Glomerular endothelial cell (primary cell): ENCODE results near the gene ZNF184. TPM values are rescaled to one million over a fixed set of nuclear protein-coding genes. Genes with fewer than 3 reads are reported as not detected.
A peak's percentile ranks its signal among the peaks of the same experiment; 100 is the strongest.

Experiments used
- DNase-seq: peaks from one replicate; pipeline ENCODE4 v3.0.0-alpha.2; 2011; ENCODE audit warnings: low read depth, low spot score; ENCODE audit errors: extremely low read depth
- total RNA-seq: library from RNA; depleted of rRNA; stranded (reverse); fragments of >200 nt; gene quantifications from 2 replicates; pipeline ENCODE4 v1.2.3, GENCODE V29; 2015

Gene ZNF184
- total RNA-seq, 1 donor from 2014 or later: 6.1 TPM

- DNase-seq: peak; percentile 86
These were observed 6.6 kb upstream of the ZNF184 start for GRCh38 chr6:27479319-27480182.

DNA sequence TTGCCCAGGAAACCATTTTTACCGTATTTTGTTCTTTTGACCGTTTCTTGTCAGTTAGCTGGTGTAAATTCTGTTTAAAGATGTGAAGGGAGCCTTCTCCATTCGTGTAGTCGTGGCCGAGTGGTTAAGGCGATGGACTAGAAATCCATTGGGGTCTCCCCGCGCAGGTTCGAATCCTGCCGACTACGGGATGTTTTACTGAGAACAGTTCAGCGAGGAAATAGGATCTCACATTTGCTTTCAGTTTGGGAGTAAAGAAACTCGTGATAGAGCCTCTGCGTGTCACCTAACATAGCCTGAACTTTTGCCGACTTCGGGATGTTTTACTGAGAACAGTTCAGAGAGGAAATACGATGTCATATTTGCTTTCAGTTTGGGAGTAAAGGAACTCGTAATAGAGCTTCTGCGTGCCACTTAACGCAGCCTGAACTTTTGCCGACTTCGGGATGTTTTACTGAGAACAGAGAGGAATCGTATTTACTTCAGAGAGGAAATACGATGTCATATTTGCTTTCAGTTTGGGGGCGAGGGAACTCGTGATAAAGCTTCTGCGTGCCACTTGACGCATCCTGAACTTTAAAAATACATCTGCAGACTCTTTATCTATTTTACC is 5.9 kb upstream of the ZNF184 start:
- peak; percentile 78 for DNase-seq

- DNase-seq: no peak
These were observed 5.3 kb upstream of the ZNF184 start for GRCh38 chr6:27478141-27478705.

- DNase-seq: no peak
These were observed 4.6 kb upstream of the ZNF184 start for GRCh38 chr6:27477318-27478013.

DNA sequence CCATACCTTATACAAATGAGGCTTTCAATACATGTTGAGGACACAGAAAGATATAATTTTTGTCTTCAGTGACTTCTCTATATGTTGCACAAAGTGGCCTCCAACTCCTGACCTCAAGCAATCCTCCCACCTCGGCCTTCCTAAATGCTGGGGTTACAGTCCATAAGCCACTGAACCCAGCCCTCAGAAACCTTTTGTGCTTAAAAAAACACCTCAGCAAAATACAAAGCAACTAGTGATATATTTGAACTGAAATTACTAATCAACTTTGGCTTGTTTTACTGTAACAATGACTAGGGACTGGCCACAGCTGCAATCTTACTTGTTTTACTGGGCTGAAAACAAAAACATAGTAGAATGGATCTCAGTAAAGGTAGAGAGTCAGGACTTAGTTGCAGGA is 3.2 kb upstream of the ZNF184 start:
- DNase-seq: no peak

DNA sequence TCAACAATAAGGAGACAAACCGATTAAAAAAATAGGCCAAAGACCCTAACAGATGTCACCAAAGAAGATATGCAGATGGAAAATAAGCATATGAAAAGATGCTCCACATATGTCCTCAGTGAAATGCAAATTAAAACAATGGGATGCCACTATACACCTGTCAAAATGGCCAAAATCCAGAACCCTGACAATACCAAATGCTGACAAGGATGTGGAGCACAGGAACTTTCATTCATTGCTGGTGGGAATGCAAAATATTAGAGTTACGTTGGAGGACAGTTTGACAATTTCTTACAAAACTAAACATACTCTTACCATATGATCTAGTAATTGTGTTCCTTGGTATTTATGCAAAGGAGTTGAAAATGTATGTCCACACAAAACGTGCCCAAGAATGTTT is 1.8 kb upstream of the ZNF184 start:
- no peak for DNase-seq

DNA sequence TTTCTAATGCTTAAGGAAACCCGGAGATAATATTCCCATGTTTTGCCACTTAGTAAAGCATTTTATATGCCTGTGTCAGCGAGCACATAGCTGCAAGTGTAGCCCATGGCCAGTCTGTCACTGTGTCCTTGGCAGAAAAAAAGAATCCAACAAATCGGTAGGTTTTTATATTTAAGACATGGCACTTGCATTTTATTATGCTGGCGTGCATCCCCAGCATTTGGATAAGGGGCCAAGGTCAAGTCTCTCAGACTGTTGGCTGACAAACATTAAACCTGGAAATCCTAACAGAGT is 1.2 kb upstream of the ZNF184 start:
- no peak for DNase-seq

GRCh38 chr6:27472182-27472616 is 706 bp downstream of the ZNF184 start:
- DNase-seq: no peak

- DNase-seq: no peak
These were observed 1.4 kb downstream of the ZNF184 start for GRCh38 chr6:27471365-27472115.

DNA sequence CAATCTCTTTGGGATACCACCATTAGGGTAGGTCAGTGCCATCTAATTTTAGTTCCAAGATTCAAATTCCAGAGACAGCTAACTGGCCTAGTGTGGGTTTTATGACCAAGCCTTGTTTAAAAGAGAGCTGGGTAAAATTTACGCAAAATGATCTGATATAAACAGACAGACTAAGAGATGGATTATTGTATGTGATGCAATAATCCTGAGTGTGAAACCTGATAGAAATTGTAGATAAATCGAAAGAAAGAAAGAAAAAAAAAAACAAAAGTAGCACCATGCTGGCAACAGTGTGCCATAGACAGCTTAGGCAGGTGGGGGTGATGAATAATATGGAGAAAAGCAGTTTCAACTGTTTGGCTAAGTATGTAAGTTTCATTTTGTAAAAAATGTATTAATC is 2.9 kb downstream of the ZNF184 start:
- no peak for DNase-seq

- no peak for DNase-seq
These were observed 4.6 kb downstream of the ZNF184 start for GRCh38 chr6:27468334-27468733.

- DNase-seq: no peak
These were observed 20.4 kb downstream of the ZNF184 start for GRCh38 chr6:27452496-27452897.

DNA sequence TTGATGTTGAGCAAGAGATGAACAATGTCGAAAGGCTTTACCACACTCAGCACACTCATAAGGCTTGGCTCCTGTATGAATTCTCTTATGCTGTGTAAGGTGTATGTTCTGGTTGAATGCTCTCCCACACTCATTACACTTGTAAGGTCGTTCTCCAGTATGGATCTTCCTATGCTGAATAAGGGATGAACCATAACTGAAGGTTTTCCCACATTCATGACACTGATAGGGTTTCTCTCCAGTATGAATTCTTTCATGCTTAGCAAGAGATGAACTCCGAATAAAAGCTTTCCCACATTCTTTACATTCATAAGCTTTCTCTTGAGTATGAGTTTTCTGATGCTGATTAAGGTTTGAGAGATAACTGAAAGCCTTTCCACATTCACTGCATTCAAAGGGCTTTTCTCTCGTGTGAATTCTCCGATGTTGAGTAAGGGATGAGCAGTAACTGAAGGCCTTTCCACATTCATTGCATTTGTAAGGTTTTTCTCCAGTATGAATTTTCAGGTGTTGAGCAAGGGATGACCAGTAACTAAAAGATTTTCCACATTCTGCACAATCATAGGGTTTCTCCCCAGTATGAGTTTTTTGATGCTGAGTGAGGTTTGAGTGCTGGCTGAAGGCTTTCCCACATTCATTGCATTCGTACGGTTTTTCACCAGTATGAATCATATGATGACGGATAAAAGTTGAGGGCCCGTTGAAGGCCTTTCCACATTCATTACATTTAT is 21.1 kb downstream of the ZNF184 start:
- DNase-seq: no peak

- DNase-seq: no peak
These were observed 24.4 kb downstream of the ZNF184 start for GRCh38 chr6:27448456-27448855.

DNA sequence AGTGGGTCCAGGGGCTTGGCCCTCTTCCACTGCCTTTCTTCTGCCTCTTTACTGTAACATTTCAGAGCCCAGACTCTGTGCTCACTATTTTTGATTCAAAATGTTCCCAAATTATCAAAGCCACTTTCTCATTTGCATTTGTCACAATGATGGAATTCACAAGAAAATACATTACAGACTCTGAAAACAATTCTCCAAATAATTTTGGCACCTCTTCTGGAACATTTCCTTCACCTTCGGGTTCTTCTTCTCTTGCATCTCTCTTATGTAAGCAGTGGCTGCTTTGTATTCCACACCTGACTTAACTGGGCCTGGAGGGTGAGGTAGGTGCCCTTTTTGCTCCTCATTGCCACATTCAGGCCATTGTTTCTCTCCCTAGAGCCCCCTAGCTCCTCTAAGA is 30.0 kb downstream of the ZNF184 start:
- DNase-seq: no peak

- no peak for DNase-seq
These were observed 31.9 kb downstream of the ZNF184 start for GRCh38 chr6:27441001-27441400.

- no peak for DNase-seq
These were observed 33.5 kb downstream of the ZNF184 start for GRCh38 chr6:27439371-27439770.

DNA sequence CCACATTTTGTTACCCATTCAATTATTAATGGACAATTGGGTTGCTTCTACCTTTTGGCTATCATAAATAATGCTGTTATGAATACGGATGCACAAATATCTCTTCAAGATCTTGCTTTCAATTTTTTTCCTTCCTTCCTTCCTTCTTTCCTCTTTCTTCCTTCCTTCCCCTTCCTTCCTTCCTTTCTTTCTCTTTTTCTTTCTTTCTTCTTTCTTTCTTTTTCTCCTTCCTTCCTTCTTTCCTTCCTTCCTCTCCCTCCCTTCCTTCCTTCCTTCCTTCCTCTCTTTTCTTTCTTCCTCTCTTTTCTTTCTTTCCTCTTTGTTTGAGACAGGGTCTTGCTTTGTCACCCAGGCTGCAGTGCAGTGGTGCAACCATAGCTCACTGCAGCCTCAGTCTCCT is 39.2 kb downstream of the ZNF184 start:
- no peak for DNase-seq

GRCh38 chr6:27428966-27429365 is 43.9 kb downstream of the ZNF184 start:
- DNase-seq: no peak

DNA sequence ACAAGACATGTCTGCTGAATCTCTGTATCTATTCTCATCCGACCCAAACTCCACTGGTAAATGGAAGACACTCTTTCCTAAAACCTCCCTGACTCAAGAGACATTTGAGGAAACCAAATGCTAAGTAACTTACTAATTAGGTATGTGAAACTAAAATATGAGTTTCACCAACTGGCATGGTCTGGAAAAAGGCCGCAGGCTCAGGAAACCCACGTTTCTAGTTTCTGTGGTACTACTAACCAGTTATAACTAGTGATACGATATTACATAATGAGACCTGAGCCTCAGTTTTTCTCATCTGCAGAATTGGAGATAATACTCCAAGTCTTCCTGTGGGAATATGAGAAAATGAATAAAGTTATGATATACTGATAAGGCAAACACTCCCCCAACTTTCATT is 44.4 kb downstream of the ZNF184 start:
- DNase-seq: no peak
